ENCODE data around the gene DDX3X.
"Not testable (repeated sequence)": the region's sequence is repeated elsewhere in the genome, so short reads cannot be mapped to it uniquely, and the experiment has no call there.

DDX3X gene

DNA sequence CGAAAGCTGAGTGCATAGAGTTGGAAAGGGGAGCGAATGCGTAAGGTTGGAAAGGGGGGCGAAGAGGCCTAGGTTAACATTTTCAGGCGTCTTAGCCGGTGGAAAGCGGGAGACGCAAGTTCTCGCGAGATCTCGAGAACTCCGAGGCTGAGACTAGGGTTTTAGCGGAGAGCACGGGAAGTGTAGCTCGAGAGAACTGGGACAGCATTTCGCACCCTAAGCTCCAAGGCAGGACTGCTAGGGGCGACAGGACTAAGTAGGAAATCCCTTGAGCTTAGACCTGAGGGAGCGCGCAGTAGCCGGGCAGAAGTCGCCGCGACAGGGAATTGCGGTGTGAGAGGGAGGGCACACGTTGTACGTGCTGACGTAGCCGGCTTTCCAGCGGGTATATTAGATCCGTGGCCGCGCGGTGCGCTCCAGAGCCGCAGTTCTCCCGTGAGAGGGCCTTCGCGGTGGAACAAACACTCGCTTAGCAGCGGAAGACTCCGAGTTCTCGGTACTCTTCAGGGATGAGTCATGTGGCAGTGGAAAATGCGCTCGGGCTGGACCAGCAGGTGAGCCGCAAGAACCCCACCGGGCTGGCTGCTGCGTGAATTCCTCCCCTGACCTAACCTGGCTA is at the start of gene DDX3X:
Gene DDX3X (plus strand): TSS at position 419 of the 619 bp plus-strand sequence. CDS start 91 bp downstream, at position 510.
- H3K27me3 ChIP-seq (ENCODE audit: control insufficient read depth in 5 of 5, insufficient read depth in 4 of 5, low read length in 5 of 5) = no peaks in the 10 kb centered on the region
- peaks cover 0 to 14% (median 6%) of the 10 kb centered on the region in 5 donors for H3K36me3 ChIP-seq (ENCODE audit: control insufficient read depth in 5 of 5, insufficient read depth in 5 of 5, low read length in 5 of 5)
- peaks cover 5 to 66% (median 57%) of the 10 kb centered on the region in 5 donors for H3K4me1 ChIP-seq (ENCODE audit: control insufficient read depth in 5 of 5, insufficient read depth in 5 of 5, low read length in 5 of 5)
- H3K27ac ChIP-seq (ENCODE audit: low read depth, low read length) = peak within 1 kb of the TSS; percentile 100
- H3K9me3 ChIP-seq (ENCODE audit: control insufficient read depth in 5 of 5, low read length in 5 of 5) = no peaks in the 10 kb centered on the region
- H3K9ac ChIP-seq (ENCODE audit: low read length in 5 of 5) = peak within 1 kb of the TSS; percentile 95 to 100 (median 97)
- peak within 1 kb of the TSS; percentile 89 to 99 (median 97) for H3K4me3 ChIP-seq (ENCODE audit: low read depth in 1 of 5, low read length in 5 of 5)

DNA sequence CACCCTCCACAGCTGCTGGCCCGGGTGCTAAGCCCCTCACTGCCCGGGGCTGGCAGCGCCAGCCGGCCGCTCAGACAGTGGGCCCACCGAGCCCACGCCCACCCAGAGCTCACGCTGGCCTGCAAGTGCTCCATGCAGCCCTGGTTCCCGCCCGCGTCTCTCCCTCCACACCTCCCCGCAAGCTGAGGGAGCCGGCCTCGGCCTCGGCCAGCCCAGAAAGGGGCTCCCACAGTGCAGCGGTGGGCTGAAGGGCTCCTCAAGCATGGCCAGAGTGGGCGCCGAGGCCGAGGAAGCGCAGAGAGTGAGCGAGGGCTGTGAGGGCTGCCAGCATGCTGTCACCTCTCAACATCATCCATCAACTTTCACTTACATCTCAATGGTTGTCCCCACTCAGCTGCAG is 48.0 kb upstream of the DDX3X start:
- not testable (repeated sequence) for H3K27me3 ChIP-seq (ENCODE audit: control insufficient read depth in 5 of 5, insufficient read depth in 4 of 5, low read length in 5 of 5); H3K9ac ChIP-seq (ENCODE audit: low read length in 5 of 5); H3K4me1 ChIP-seq (ENCODE audit: control insufficient read depth in 5 of 5, insufficient read depth in 5 of 5, low read length in 5 of 5); H3K36me3 ChIP-seq (ENCODE audit: control insufficient read depth in 5 of 5, insufficient read depth in 5 of 5, low read length in 5 of 5); H3K9me3 ChIP-seq (ENCODE audit: control insufficient read depth in 5 of 5, low read length in 5 of 5); H3K4me3 ChIP-seq (ENCODE audit: low read depth in 1 of 5, low read length in 5 of 5); H3K27ac ChIP-seq (ENCODE audit: low read depth, low read length)

DNA sequence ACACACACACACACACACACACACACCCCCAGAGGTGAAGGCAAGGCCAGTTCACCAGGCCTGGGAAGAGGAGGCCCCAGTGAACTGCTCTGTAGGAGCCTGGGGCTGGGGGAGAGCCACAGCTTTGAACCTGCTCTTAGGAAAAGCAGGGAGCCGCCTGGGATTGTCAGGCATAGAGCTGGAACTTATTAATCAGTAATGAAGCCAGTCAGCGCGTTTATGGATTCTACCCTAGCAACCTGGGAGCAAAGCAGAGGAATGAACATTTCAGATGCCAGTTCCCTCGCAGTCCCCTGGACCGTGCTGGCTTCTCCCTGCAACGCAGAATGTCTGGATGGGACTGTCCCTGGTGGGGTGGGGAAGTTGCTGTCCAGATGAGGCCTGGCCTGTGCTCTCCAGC is 45.3 kb upstream of the DDX3X start:
- no peaks in the 10 kb centered on the region for H3K36me3 ChIP-seq (ENCODE audit: control insufficient read depth in 5 of 5, insufficient read depth in 5 of 5, low read length in 5 of 5)
- no peak overlapping the region for H3K4me3 ChIP-seq (ENCODE audit: low read depth in 1 of 5, low read length in 5 of 5)
- peaks cover 0 to 10% (median 6%) of the 10 kb centered on the region in 5 donors for H3K9me3 ChIP-seq (ENCODE audit: control insufficient read depth in 5 of 5, low read length in 5 of 5)
- no peak overlapping the region for H3K27ac ChIP-seq (ENCODE audit: low read depth, low read length)
- no peak overlapping the region for H3K9ac ChIP-seq (ENCODE audit: low read length in 5 of 5)
- peaks cover 0 to 17% (median 5%) of the 10 kb centered on the region in 5 donors for H3K4me1 ChIP-seq (ENCODE audit: control insufficient read depth in 5 of 5, insufficient read depth in 5 of 5, low read length in 5 of 5)
- peaks cover 0 to 4% (median 2%) of the 10 kb centered on the region in 5 donors for H3K27me3 ChIP-seq (ENCODE audit: control insufficient read depth in 5 of 5, insufficient read depth in 4 of 5, low read length in 5 of 5)

DNA sequence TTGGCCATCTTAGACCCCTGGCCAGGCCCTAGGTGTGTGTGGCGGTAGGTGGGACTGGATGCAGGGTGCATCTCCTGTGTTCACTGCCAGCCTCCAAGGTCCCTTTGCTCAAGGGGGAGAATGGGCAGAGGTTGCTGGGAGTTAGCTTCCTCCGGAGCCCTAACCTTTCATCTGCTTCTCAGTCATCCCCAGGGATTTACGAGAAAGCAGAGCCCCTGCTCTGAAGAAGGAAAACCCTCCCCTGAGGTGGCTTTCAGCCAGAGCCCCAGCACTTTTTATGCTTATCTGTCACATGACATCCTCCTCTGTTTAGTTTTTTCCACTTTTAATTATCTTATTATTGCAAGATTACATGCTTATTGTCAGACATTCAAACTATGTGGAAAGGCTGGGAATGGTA is 44.9 kb upstream of the DDX3X start:
- H3K4me1 ChIP-seq (ENCODE audit: control insufficient read depth in 5 of 5, insufficient read depth in 5 of 5, low read length in 5 of 5) = peaks cover 0 to 17% (median 5%) of the 10 kb centered on the region in 5 donors
- H3K27ac ChIP-seq (ENCODE audit: low read depth, low read length) = no peak overlapping the region
- no peak overlapping the region for H3K4me3 ChIP-seq (ENCODE audit: low read depth in 1 of 5, low read length in 5 of 5)
- no peaks in the 10 kb centered on the region for H3K36me3 ChIP-seq (ENCODE audit: control insufficient read depth in 5 of 5, insufficient read depth in 5 of 5, low read length in 5 of 5)
- peaks cover 0 to 4% (median 2%) of the 10 kb centered on the region in 5 donors for H3K27me3 ChIP-seq (ENCODE audit: control insufficient read depth in 5 of 5, insufficient read depth in 4 of 5, low read length in 5 of 5)
- peaks cover 0 to 10% (median 6%) of the 10 kb centered on the region in 5 donors for H3K9me3 ChIP-seq (ENCODE audit: control insufficient read depth in 5 of 5, low read length in 5 of 5)
- H3K9ac ChIP-seq (ENCODE audit: low read length in 5 of 5) = no peak overlapping the region

DNA sequence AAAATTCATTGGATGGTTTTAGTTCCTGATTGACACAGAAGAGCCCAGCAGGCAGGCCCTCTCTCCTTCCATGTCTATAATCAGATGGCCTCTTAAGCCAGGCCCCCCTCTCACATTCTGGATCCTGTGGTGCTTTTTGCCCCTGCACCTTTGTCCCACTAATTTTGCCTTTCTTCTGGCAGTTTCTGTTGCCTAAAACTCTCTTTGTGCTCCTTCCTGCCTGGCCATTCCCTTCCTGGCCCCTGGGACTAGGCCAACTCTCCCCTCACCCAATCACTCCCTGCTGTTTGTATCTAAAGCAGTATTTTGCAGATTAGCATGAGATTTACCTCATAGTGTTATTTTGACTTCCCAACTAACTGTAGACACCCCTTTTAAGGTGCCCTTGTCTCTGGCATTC is 42.7 kb upstream of the DDX3X start:
- H3K27ac ChIP-seq (ENCODE audit: low read depth, low read length) = no peak overlapping the region
- peaks cover 0 to 17% (median 5%) of the 10 kb centered on the region in 5 donors for H3K4me1 ChIP-seq (ENCODE audit: control insufficient read depth in 5 of 5, insufficient read depth in 5 of 5, low read length in 5 of 5)
- no peak overlapping the region for H3K4me3 ChIP-seq (ENCODE audit: low read depth in 1 of 5, low read length in 5 of 5)
- peaks cover 0 to 10% (median 6%) of the 10 kb centered on the region in 5 donors for H3K9me3 ChIP-seq (ENCODE audit: control insufficient read depth in 5 of 5, low read length in 5 of 5)
- H3K27me3 ChIP-seq (ENCODE audit: control insufficient read depth in 5 of 5, insufficient read depth in 4 of 5, low read length in 5 of 5) = peaks cover 0 to 4% (median 2%) of the 10 kb centered on the region in 5 donors
- H3K9ac ChIP-seq (ENCODE audit: low read length in 5 of 5) = no peak overlapping the region
- no peaks in the 10 kb centered on the region for H3K36me3 ChIP-seq (ENCODE audit: control insufficient read depth in 5 of 5, insufficient read depth in 5 of 5, low read length in 5 of 5)

DNA sequence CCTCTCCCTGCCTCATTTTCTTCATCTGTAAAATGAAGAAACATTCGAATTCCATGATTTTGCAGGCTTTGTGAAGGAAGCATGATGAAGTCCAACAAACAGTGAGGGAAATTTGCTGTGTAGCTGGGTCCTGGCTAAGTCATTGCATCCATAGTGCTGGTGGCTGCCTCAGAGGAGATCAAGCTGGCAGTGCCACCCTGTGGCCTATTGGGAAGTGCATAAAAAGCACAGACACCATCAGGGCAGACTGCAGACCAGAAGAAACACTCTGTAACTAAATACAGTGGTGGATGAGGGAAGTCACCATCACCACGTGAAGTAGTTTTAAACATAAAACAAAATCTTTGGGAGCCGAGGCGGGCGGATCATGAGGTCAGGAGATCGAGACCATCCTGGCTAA is 40.7 kb upstream of the DDX3X start:
- no peak overlapping the region for H3K9ac ChIP-seq (ENCODE audit: low read length in 5 of 5)
- H3K36me3 ChIP-seq (ENCODE audit: control insufficient read depth in 5 of 5, insufficient read depth in 5 of 5, low read length in 5 of 5) = no peaks in the 10 kb centered on the region
- H3K4me3 ChIP-seq (ENCODE audit: low read depth in 1 of 5, low read length in 5 of 5) = no peak overlapping the region
- peaks cover 0 to 17% (median 5%) of the 10 kb centered on the region in 5 donors for H3K4me1 ChIP-seq (ENCODE audit: control insufficient read depth in 5 of 5, insufficient read depth in 5 of 5, low read length in 5 of 5)
- H3K27ac ChIP-seq (ENCODE audit: low read depth, low read length) = no peak overlapping the region
- H3K27me3 ChIP-seq (ENCODE audit: control insufficient read depth in 5 of 5, insufficient read depth in 4 of 5, low read length in 5 of 5) = peaks cover 0 to 8% (median 2%) of the 10 kb centered on the region in 5 donors
- peaks cover 0 to 10% (median 6%) of the 10 kb centered on the region in 5 donors for H3K9me3 ChIP-seq (ENCODE audit: control insufficient read depth in 5 of 5, low read length in 5 of 5)

DNA sequence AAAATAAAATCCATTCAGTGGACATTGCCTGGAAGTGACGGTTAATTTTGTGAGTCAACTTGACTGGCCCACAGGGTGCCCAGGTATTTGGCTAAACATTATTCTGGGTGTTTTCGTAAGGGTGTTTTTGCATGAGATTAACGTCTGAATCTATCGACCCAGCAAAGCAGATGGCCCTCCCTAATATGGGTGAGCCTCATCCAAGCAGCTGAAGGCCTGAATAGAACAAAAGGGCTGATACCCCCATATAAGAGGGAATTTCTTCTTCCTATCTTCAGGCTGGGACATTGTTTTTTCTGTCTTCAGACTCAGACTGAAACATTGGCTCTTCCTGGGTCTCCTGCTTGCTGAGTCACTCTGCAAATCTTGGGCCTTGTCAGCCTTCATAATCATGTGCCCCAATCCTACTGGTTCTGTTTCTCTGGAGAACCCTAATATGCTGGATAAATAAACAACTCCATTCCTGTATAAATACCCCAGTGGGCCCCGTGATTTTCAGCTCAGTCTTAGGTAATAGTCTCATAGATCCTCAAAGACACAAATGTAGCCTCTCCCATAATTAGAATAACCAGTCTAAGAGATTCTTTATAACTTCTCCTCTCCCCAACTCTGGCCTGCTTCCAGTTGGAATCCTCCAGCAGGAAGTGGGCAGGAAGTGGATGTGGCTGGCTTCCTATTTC is 33.1 kb upstream of the DDX3X start:
- no peaks in the 10 kb centered on the region for H3K9me3 ChIP-seq (ENCODE audit: control insufficient read depth in 5 of 5, low read length in 5 of 5)
- no peak overlapping the region for H3K4me3 ChIP-seq (ENCODE audit: low read depth in 1 of 5, low read length in 5 of 5)
- no peaks in the 10 kb centered on the region for H3K36me3 ChIP-seq (ENCODE audit: control insufficient read depth in 5 of 5, insufficient read depth in 5 of 5, low read length in 5 of 5)
- no peak overlapping the region for H3K27ac ChIP-seq (ENCODE audit: low read depth, low read length)
- H3K4me1 ChIP-seq (ENCODE audit: control insufficient read depth in 5 of 5, insufficient read depth in 5 of 5, low read length in 5 of 5) = peaks cover 0 to 29% (median 9%) of the 10 kb centered on the region in 5 donors
- H3K27me3 ChIP-seq (ENCODE audit: control insufficient read depth in 5 of 5, insufficient read depth in 4 of 5, low read length in 5 of 5) = peaks cover 0 to 9% (median 0%) of the 10 kb centered on the region in 5 donors
- H3K9ac ChIP-seq (ENCODE audit: low read length in 5 of 5) = no peak overlapping the region

DNA sequence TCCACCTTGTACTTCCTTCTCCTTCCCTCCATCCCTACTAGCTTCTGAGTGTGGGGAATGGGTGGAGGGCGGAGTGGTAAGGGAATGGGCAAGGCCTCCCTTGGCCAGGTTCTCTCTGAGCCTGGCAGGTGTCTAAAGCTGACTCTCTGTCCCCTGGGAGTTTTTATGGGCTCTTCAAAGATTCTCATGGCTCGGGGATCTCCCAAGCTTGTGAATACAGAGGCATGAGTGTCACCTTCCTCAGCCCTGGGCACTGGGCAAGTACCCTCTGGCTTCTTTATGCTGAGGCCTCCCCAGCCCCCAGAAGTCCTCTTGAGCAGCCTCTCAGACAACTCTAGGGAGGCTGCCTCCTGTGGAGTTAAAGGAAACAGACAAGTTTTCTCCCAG is 32.5 kb upstream of the DDX3X start:
- Histone ChIP-seq H3K9ac (ENCODE audit: low read length in 5 of 5) (no peak overlapping the region), H3K9me3 (ENCODE audit: control insufficient read depth in 5 of 5, low read length in 5 of 5) (no peaks in the 10 kb centered on the region), H3K36me3 (ENCODE audit: control insufficient read depth in 5 of 5, insufficient read depth in 5 of 5, low read length in 5 of 5) (no peaks in the 10 kb centered on the region), H3K4me3 (ENCODE audit: low read depth in 1 of 5, low read length in 5 of 5) (no peak overlapping the region), H3K27ac (ENCODE audit: low read depth, low read length) (no peak overlapping the region), H3K27me3 (ENCODE audit: control insufficient read depth in 5 of 5, insufficient read depth in 4 of 5, low read length in 5 of 5) (peaks cover 0 to 9% (median 0%) of the 10 kb centered on the region in 5 donors), H3K4me1 (ENCODE audit: control insufficient read depth in 5 of 5, insufficient read depth in 5 of 5, low read length in 5 of 5) (peaks cover 0 to 29% (median 9%) of the 10 kb centered on the region in 5 donors)

DNA sequence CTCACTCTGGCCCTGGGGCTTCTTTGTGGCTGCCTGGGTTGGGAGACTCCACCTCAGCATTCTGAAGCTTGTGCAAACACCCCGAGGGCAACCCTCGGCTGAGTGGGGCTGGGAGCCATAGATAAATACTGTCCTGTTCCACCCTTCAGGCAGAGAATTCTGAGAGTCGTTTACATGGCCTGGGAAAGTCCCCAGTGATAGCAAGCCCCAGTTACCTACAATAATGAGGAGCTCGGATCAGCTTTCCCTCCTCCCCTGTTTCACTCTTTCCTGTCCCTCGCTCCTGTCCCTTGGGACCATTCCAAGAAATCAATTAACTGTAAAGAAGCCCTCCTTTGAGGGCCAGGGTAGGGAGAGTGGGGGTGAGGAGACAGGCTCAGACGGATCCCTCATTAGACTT is 31.6 kb upstream of the DDX3X start:
- H3K27ac ChIP-seq (ENCODE audit: low read depth, low read length) = no peak overlapping the region
- H3K4me1 ChIP-seq (ENCODE audit: control insufficient read depth in 5 of 5, insufficient read depth in 5 of 5, low read length in 5 of 5) = peaks cover 0 to 29% (median 9%) of the 10 kb centered on the region in 5 donors
- H3K9ac ChIP-seq (ENCODE audit: low read length in 5 of 5) = no peak overlapping the region
- H3K27me3 ChIP-seq (ENCODE audit: control insufficient read depth in 5 of 5, insufficient read depth in 4 of 5, low read length in 5 of 5) = peaks cover 0 to 9% (median 0%) of the 10 kb centered on the region in 5 donors
- H3K4me3 ChIP-seq (ENCODE audit: low read depth in 1 of 5, low read length in 5 of 5) = no peak overlapping the region
- no peaks in the 10 kb centered on the region for H3K36me3 ChIP-seq (ENCODE audit: control insufficient read depth in 5 of 5, insufficient read depth in 5 of 5, low read length in 5 of 5)
- no peaks in the 10 kb centered on the region for H3K9me3 ChIP-seq (ENCODE audit: control insufficient read depth in 5 of 5, low read length in 5 of 5)

DNA sequence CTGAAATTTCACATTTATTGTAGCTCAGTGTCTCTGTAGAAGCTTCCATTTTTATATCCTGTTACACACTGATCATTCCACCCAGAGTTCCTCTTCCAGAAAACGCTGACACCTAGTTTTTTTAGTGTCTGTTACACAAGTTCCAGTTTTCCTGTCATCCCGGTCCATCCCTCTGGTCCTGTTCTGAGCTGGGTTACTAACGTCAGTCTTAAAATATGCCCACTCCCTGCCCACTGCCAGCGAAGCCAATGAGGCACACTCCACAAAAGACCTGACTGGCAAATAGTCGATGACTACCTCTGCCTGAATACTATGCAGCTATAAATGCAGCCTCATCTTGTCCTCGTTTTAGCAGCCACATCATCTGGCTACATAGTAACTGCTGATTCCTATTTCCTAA is 30.9 kb upstream of the DDX3X start:
- Histone ChIP-seq H3K9me3 (ENCODE audit: control insufficient read depth in 5 of 5, low read length in 5 of 5) (no peaks in the 10 kb centered on the region), H3K27me3 (ENCODE audit: control insufficient read depth in 5 of 5, insufficient read depth in 4 of 5, low read length in 5 of 5) (peaks cover 0 to 7% (median 0%) of the 10 kb centered on the region in 5 donors), H3K4me1 (ENCODE audit: control insufficient read depth in 5 of 5, insufficient read depth in 5 of 5, low read length in 5 of 5) (peaks cover 0 to 29% (median 9%) of the 10 kb centered on the region in 5 donors), H3K9ac (ENCODE audit: low read length in 5 of 5) (no peak overlapping the region), H3K27ac (ENCODE audit: low read depth, low read length) (no peak overlapping the region), H3K36me3 (ENCODE audit: control insufficient read depth in 5 of 5, insufficient read depth in 5 of 5, low read length in 5 of 5) (no peaks in the 10 kb centered on the region), H3K4me3 (ENCODE audit: low read depth in 1 of 5, low read length in 5 of 5) (no peak overlapping the region)
